ENCODE data around the gene COX6A1.
"Not testable (repeated sequence)": the region's sequence is repeated elsewhere in the genome, so short reads cannot be mapped to it uniquely, and the experiment has no call there.

The COX6A1 gene

GRCh38 chr12:120466560-120467315, 28.8 kb downstream of the COX6A1 start:
- DNase-seq (ENCODE audit: low read depth in 1 of 2, low spot score in 1 of 2) = peak; percentile 5 to 16

GRCh38 chr12:120467439-120467838, 29.5 kb downstream of the COX6A1 start:
- DNase-seq (ENCODE audit: low read depth in 1 of 2, low spot score in 1 of 2) = no peak

- DNase-seq (ENCODE audit: low read depth in 1 of 2, low spot score in 1 of 2) = peak in 1 of 2 donors; percentile 7
Observed at GRCh38 chr12:120468325-120468820, 30.5 kb downstream of the COX6A1 start.

- DNase-seq (ENCODE audit: low read depth in 1 of 2, low spot score in 1 of 2) = peak; percentile 21 to 44
Observed at GRCh38 chr12:120468821-120469449, 31.0 kb downstream of the COX6A1 start.

GRCh38 chr12:120469450-120470149, 31.7 kb downstream of the COX6A1 start, which contains the start of gene SRSF9:
SRSF9 (minus strand) TSS chr12:120469748; CDS start chr12:120469609, 139 bp downstream.
- DNase-seq (ENCODE audit: low read depth in 1 of 2, low spot score in 1 of 2) = peak; percentile 96 to 97

GRCh38 chr12:120470150-120470784, 32.4 kb downstream of the COX6A1 start:
- DNase-seq (ENCODE audit: low read depth in 1 of 2, low spot score in 1 of 2) = no peak

GRCh38 chr12:120472521-120472920, 34.6 kb downstream of the COX6A1 start:
- DNase-seq (ENCODE audit: low read depth in 1 of 2, low spot score in 1 of 2) = no peak

- no peak for DNase-seq (ENCODE audit: low read depth in 1 of 2, low spot score in 1 of 2)
Observed at GRCh38 chr12:120473807-120474615, 36.1 kb downstream of the COX6A1 start.

- no peak for DNase-seq (ENCODE audit: low read depth in 1 of 2, low spot score in 1 of 2)
Observed at GRCh38 chr12:120474616-120474960, 36.7 kb downstream of the COX6A1 start.

GRCh38 chr12:120475643-120476042, 37.7 kb downstream of the COX6A1 start:
- no peak for DNase-seq (ENCODE audit: low read depth in 1 of 2, low spot score in 1 of 2)

GRCh38 chr12:120479458-120479857, 41.5 kb downstream of the COX6A1 start:
- DNase-seq (ENCODE audit: low read depth in 1 of 2, low spot score in 1 of 2) = no peak

GRCh38 chr12:120480211-120480610, 42.3 kb downstream of the COX6A1 start:
- DNase-seq (ENCODE audit: low read depth in 1 of 2, low spot score in 1 of 2) = no peak

- no peak for DNase-seq (ENCODE audit: low read depth in 1 of 2, low spot score in 1 of 2)
Observed at GRCh38 chr12:120481022-120481767, 43.3 kb downstream of the COX6A1 start.

GRCh38 chr12:120483621-120484020, 45.7 kb downstream of the COX6A1 start:
- DNase-seq (ENCODE audit: low read depth in 1 of 2, low spot score in 1 of 2) = no peak

- DNase-seq (ENCODE audit: low read depth in 1 of 2, low spot score in 1 of 2) = no peak
Observed at GRCh38 chr12:120485961-120486881, 48.3 kb downstream of the COX6A1 start.

GRCh38 chr12:120487552-120487951, 49.6 kb downstream of the COX6A1 start:
- DNase-seq (ENCODE audit: low read depth in 1 of 2, low spot score in 1 of 2) = not testable (repeated sequence)

- DNase-seq (ENCODE audit: low read depth in 1 of 2, low spot score in 1 of 2) = no peak
Observed at GRCh38 chr12:120488057-120488640, 50.2 kb downstream of the COX6A1 start.

GRCh38 chr12:120489018-120489417, 51.1 kb downstream of the COX6A1 start:
- DNase-seq (ENCODE audit: low read depth in 1 of 2, low spot score in 1 of 2) = no peak

All from stimulated activated CD4-positive, alpha-beta T cell treated with anti-CD3 and anti-CD28 coated beads, Interleukin-15, amount 100 ng/mL, for 1 hour (primary cell).